ENCODE measurements around the gene ZDHHC13.

ZDHHC13 gene

DNA sequence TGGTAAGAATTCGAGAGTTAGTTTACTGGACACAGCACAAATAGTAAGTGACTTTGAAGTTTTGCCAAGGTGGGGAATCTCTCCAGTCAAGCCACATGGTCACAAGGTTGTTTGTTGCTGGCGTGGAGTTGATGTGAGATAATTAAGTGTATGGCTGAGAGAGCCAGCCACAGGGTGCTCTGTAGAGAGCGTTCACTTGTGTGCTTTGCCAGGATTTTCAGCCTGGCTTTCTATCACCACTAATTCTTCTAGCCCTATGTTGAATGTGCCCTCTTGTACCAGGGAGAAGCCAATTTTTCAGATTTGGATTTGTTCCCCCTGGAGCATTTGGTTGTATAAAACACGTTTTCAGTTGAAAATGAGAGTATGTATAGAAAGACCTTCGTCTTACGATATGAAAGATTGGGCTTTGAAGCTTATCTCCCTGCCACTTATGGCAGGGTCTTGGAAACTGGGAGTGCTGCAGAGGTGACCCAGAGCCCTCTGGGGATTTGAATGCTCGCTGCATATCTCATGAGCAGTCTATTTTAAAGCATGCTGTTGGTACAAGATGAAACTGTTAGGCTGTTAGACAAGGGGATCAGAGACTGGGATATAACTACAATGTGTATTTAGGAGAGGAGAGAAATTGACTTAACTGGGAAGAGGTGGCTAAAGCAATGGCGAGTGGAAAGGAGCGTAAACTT lies 56.2 kb downstream of the ZDHHC13 start:
- no peak for DNase-seq

DNA sequence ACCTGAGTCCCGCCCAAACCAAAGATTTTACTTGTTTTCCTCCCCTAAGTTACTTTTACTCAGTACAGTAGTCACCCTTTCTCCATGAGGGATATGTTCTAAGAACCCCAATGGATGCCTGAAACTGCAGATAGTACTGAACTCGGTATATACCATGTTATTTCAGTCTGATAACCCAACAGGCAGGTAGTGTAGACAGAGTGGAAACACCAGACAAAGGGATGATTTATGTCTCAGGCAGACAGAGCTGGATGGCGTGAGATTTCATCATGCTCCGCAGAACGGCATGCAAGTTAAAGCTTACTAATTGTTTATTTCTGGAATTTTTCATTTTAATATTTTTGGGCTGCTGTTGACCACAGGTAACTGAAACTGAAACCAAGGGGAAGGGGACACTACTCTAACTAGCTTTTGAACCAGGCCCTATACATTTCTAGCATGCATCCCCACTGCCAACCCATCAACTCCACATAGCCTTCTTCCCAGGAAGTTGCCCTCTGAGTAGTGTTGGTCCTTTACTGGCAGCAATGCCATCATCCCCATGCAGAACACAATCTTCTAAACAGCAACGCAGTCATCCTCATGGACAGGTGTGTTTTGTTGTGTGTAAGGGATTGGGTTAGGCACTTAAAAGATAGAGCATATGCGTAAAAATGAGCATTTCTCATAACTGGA lies 57.1 kb downstream of the ZDHHC13 start:
- DNase-seq = no peak

DNA sequence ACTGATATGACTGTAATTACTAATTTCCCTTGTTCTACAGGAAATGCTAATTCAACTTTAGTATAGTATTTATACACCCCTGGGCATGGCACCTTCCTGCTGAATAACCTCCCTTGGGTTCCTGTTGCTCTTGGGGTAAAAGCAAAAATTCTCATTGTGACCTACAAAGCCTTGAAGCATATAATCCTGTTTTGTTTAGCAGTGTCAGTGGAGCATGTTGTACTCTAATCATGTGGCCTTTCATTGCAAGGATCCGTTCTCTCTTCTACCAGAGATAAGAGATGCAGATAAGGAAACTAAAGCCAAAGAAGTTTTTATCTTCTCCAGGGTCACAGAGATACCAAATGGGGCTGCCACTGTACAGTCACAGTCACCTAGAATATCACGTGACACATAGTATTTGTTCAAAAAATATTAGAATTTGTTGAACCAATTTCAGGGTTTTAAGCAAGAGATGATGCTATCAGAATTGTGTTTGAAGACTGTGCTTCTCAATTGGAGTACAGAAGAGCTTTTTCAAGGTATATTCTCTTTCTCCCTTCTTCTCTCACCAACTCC lies 59.7 kb downstream of the ZDHHC13 start:
- no peak for DNase-seq

GRCh38 chr11:19181531-19182261 lies 64.7 kb downstream of the ZDHHC13 start:
- DNase-seq = no peak

DNA sequence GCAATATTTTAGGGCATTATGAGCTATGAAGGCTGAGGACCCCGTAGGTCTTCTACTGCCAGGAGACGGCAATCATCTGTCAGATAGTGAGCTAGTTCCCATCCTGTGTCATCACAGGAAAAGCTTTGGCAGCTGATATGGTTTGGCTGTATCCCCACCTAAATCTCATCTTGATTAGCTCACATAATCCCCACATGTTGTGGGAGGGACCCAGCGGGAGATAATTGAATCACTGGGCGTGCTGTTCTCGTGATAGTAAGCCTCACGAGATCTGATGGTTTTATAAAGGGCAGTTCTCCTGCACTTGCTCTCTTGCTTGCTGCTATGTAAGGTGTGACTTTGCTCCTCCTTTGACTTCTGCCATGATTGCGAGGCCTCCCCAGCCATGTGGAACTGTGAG lies 66.7 kb downstream of the ZDHHC13 start:
- DNase-seq = no peak

GRCh38 chr11:19185036-19185435 lies 68.1 kb downstream of the ZDHHC13 start:
- no peak for DNase-seq

- no peak for DNase-seq
Measured at GRCh38 chr11:19185516-19186052, 68.6 kb downstream of the ZDHHC13 start.

GRCh38 chr11:19187114-19187832 lies 70.3 kb downstream of the ZDHHC13 start:
- no peak for DNase-seq

DNA sequence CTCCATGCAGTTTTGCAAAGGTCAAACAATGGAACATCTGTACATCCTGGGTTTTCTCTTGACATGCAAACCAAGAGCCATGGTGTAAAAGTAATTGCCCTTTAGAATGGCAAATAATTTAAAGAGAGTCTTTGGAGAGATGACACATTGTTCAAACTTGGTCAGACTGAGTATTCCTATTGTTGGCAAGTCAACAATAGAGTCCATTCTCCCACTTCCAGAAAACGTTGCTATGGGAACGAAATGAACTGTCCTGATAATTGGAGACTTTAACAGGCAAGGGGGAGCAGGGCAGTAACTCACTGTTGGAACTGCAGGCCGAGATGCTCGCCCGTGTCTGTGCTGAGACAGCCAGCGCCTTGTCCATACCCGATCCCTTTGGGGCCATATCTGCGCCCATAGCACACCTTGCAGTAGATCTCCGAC lies 70.9 kb downstream of the ZDHHC13 start:
- DNase-seq = no peak

- DNase-seq = no peak
Measured at GRCh38 chr11:19191530-19192169, 74.7 kb downstream of the ZDHHC13 start.

DNA sequence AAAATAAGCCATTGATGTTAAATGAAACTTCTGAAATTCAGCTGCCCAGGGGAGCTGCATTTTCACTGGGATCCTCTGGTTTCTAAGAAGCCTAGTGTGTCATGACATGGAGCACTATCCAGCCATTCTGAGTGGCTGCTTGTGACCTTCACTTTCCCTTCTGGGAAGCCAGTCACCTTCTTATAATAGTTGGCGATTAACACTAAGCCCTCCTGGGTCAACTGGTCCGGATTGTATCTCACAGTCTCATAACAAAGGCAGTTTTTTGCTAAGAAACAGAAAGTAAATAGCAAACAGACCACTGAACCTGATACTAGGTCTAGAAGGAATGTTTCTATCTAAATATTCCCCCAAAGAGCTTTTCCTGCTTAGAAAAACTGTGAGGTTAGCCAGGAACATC lies 76.9 kb downstream of the ZDHHC13 start:
- no peak for DNase-seq

DNA sequence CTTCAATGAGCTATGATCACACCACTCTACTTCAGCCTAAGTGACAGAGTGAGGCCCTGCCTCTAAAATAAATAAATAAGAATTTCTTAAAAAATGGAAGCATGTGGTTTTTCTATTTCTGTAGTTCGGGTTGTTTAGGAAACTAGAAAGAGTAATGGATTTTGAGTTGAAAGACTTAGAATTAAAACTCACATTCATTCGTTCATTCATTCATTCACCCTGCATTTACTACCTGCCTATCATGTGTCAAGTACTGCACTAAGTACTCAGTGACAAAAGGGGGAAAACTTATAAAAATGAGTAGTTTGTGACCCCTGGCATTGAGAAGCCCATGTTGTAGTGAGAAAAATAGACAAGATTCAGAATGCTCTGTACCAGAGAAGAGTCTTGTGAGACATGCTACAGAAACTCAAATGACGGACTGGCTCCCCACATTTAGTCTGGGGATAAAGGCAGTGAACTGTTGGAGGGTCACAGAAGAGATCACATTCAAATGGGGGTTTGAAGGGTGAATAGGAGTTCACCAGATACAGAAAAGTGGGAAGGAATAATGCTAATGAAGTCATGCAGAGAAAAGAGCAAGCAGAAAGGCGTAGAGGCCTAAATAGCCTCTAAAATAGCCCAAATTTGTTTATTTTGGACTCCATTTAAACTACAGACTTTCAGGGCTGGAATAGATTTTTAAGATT lies 77.8 kb downstream of the ZDHHC13 start:
- DNase-seq = no peak

DNA sequence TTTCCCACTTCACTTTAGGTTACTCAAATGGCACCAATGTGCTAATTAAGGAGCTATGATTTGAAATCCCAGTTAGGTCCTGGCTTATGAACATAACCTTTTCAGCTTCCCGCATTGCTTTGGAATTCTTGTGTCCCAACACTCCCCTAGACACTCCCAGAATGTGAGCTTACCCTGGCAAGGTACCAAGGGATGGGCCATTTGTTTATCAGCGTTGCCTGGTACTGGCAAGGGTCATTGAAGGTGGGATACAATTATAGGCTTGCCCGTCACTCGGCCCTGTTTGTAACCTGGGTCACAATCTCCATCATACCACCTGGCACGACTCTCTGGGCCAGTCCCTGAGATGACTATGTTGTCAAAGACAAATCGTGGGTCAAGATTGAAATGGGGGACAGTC lies 79.5 kb downstream of the ZDHHC13 start:
- no peak for DNase-seq

DNA sequence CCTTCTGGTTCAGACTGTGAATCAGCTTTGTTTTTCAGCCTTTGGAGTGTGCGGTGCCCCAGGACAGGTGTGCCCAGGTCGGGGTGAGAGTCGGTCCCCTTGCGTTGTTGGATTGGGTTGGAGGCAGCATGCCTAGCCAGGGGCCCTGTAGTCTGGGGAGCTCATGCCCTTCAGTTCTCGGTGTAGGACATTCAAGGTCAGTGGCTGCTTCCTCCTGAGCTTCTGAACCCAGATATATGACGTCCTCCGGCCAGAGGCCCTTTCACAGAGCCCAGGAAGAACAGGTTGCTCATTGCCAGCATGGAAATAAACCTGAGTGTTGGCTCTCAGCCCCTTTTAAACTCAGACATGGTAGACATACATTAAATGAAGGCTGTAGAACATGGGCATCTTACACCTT lies 82.1 kb downstream of the ZDHHC13 start:
- DNase-seq = no peak

GRCh38 chr11:19199771-19200170 lies 82.8 kb downstream of the ZDHHC13 start:
- no peak for DNase-seq

DNA sequence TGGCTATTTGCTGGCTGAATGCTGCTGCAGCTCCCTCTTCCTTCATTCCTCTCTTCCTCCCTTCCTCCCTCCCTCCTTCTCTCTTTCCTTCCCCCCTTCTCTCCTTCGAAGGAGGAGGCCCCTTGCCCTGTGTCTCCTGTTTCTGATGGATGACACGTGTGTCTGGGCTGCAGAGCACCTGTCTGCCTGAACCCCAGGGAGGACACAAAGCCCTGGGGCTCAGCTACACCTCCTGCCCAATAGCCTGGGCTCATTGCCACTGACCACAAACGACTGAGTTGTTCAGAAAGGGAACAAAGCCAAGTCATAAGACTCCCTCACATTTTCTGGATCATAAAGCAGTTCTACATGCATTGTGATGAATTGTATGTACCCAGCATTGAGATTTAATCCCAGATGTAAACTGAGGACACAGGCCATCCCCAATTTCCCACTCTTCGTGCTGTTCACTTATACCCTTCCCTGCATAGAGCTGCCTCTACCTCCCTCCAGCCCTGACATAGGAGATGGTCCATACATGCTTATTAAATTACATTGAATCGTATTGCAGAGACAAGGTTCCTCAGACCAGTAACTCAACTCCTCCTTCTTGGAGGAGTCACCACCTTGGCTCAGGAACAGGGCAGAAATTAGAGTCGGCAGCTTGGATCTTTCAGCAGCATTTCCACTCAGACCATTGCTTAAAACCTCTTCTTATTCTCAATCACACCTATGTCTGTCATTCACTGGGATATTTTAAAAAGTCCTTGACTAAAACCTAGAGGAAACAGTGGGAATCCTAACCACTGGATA lies 83.6 kb downstream of the ZDHHC13 start:
- DNase-seq = no peak

GRCh38 chr11:19201737-19202605 lies 85.0 kb downstream of the ZDHHC13 start, which contains the start of gene CSRP3:
Gene CSRP3, minus strand, starts transcription at chr11:19201983. Its CDS starts 9,535 bp downstream, at chr11:19192448.
- DNase-seq = no peak

- DNase-seq = no peak
Measured at GRCh38 chr11:19204836-19205235, 87.9 kb downstream of the ZDHHC13 start.

DNA sequence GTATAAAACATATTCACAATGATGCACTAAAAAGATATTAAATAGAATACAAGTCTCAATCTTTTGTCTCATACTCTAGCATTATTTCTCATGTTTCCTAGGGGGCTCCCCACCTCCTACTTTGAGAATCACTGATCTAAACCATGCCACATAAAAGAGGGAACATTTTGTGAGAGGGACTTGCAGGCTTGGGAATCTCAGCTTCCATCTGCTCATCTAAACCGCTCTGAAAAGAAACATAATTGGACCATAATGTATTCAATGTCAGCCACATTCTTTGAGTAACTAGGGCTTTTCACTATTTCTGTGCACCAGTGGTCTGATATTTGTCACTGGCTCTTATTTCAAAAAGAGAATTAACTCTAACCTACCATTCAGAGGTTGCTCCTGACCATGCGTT lies 91.2 kb downstream of the ZDHHC13 start:
- no peak for DNase-seq
